SK-N-SH treated with all-trans-retinoic acid at 6 μM for 48 hours (cell line): ENCODE measurements around the gene AGBL5.

Experiments
- RARB ChIP-seq: fragments of 250-450 bp; sonication (Bioruptor Pico); IDR thresholded peaks from 2 replicates; pipeline ENCODE4 v1.8.0; 2021; ENCODE audit warnings: mild to moderate bottlenecking, moderate library complexity
- SNAI2 ChIP-seq: fragments of 250-450 bp; sonication (Bioruptor Pico); IDR thresholded peaks from 2 replicates; pipeline ENCODE4 v1.5.0; 2020; ENCODE audit warnings: mild to moderate bottlenecking, moderate library complexity
- ZC3H10 ChIP-seq: fragments of 250-450 bp; sonication (Bioruptor Pico); IDR thresholded peaks from 2 replicates; pipeline ENCODE4 v1.5.1; 2021; ENCODE audit warnings: mild to moderate bottlenecking, moderate library complexity
- ZNF70 ChIP-seq: fragments of 450-650 bp; formaldehyde crosslinking; IDR thresholded peaks from 2 replicates; pipeline ENCODE4 v1.5.0; 2020; ENCODE audit warnings: mild to moderate bottlenecking, moderate library complexity
- TF ChIP-seq, protein P1 (sequence below): fragments of 250-450 bp; sonication (Bioruptor Pico); IDR thresholded peaks from 2 replicates; pipeline ENCODE4 v1.8.0; 2020; ENCODE audit warnings: mild to moderate bottlenecking, moderate library complexity, borderline replicate concordance
- TF ChIP-seq, protein P2 (sequence below): fragments of 250-450 bp; sonication (Bioruptor Pico); IDR thresholded peaks from 2 replicates; pipeline ENCODE4 v1.5.1; 2021; ENCODE audit warnings: mild to moderate bottlenecking, moderate library complexity

DNA sequence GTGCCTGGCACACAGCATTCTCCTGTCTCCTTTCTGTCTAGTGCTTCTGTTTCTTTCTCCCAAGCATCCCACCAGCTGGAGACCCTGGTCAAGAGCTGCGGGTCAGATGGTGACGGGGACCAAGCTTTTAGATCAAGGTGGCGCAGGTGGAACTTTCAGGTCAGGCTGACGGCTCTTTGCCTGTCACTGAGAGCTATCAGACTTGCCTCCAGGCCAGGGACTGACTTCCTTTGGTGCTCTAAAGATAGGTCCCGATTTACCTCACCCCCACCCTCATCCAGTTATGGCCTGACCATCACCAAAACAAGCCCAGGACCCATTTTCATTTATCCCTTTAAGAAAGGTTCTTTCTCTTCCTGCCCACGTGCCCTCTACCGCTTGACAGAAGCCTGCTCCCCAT lies 25.8 kb downstream of the AGBL5 start:
- TF ChIP-seq ZNF70 (no peak), SNAI2 (CRISPR knock-in tag) (no peak), ZC3H10 (CRISPR knock-in tag) (no peak), RARB (CRISPR knock-in tag) (no peak)
- TF ChIP-seq, protein P1, sequence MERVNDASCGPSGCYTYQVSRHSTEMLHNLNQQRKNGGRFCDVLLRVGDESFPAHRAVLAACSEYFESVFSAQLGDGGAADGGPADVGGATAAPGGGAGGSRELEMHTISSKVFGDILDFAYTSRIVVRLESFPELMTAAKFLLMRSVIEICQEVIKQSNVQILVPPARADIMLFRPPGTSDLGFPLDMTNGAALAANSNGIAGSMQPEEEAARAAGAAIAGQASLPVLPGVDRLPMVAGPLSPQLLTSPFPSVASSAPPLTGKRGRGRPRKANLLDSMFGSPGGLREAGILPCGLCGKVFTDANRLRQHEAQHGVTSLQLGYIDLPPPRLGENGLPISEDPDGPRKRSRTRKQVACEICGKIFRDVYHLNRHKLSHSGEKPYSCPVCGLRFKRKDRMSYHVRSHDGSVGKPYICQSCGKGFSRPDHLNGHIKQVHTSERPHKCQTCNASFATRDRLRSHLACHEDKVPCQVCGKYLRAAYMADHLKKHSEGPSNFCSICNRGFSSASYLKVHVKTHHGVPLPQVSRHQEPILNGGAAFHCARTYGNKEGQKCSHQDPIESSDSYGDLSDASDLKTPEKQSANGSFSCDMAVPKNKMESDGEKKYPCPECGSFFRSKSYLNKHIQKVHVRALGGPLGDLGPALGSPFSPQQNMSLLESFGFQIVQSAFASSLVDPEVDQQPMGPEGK (CRISPR knock-in tag) = no peak
- TF ChIP-seq, protein P2, sequence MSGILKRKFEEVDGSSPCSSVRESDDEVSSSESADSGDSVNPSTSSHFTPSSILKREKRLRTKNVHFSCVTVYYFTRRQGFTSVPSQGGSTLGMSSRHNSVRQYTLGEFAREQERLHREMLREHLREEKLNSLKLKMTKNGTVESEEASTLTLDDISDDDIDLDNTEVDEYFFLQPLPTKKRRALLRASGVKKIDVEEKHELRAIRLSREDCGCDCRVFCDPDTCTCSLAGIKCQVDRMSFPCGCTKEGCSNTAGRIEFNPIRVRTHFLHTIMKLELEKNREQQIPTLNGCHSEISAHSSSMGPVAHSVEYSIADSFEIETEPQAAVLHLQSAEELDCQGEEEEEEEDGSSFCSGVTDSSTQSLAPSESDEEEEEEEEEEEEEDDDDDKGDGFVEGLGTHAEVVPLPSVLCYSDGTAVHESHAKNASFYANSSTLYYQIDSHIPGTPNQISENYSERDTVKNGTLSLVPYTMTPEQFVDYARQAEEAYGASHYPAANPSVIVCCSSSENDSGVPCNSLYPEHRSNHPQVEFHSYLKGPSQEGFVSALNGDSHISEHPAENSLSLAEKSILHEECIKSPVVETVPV (CRISPR knock-in tag) = no peak
